IPS-NIHi7 (cell line): ENCODE data around the gene MNDA.
"Not testable (repeated sequence)": the region's sequence is repeated elsewhere in the genome, so short reads cannot be mapped to it uniquely, and the experiment has no call there.

Experiments used
- DNase-seq: peaks from one replicate; pipeline ENCODE4 v3.0.0; 2012; ENCODE audit warnings: mixed read lengths; ENCODE audit errors: extremely low spot score

The MNDA gene

DNA sequence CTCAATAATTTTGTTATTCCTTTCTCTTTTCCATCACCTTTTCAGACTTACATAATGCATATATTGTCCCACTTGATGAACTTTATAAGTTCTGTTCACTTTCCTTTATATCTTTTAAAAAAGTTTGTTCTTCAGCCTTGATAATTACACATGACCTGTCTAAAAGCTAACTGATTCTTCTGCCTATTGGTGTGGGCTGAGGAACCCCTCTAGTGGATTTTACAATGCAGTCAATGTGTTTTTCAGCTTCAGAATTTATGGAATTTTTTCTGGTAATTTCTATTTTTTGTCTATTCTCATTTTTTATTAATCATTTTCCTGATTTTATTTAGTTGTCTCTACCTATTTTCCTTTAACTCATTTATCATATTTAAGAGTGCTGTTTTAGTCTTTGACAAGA, 7.5 kb downstream of the MNDA start:
- DNase-seq, result no peak

DNA sequence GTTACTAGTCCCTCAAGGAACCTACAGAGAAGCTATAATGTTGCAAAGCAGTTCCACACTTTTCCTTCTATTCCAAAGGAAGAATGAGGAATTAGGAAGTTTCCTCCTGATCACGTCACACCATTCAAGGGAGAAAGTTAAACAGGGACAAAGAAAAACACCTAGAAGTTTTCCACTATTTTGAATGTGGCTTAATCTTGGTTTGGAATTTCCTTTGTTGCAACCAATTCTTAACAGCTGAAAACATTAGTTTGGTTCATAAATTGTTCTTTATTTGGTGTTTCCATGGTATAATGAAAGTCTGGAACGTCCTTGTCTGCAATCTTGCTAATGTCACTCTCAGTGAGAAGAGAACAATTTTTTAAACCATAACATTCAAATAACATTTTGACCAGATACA, 8.4 kb downstream of the MNDA start:
- DNase-seq, result no peak

DNA sequence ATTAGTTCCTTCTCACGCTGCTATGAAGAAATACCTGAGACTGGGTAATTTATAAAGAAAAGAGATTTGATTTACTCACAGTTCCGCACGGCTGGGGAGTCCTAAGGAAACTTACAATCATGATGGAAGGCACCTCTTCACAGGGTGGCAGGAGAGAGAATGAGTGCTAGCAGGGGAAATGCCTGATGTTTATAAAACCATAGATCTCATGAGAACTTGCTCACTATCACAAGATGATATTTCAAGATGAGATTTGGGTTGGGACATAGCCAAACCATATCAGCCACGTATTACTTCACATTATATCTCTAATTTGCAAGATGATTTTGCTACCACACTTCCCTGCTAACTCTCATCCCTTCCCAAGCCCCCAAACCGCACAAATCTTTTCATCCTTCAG, 9.1 kb downstream of the MNDA start:
- DNase-seq, result no peak

DNA sequence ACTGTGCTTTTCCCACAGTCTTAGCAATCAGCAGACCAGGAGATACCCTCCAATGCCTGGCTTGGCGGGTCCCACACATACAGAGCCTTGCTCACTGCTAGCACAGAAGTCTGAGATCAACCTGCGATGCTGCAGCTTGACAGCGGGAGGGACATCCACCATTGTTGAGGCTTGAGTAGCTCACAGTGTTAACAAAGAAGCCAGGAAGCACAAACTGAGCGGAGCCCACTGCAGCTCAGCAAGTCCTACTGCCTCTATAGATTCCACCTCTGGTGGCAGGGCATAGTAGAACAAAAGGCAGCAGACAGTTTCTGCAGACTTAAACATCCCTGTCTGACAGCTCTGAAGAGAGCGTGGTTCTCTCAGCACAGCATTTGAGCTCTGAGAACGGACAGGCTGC, 33.4 kb downstream of the MNDA start:
- DNase-seq, result peak; percentile 15

DNA sequence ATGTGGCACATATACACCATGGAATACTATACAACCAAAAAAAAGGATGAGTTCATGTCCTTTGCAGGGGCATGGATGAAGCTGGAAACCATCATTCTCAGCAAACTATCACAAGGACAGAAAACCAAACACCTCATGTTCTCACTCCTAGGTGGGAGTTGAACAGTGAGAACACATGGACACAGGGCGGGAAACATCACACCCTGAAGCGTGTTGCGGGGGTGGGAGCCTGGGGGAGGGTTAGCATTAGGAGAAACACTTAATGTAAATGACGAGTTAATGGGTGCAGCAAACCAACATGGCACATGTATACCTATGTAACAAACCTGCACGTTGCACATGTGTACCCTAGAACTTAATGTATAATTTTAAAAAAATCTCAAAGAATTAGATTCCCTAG, 39.3 kb downstream of the MNDA start:
- not testable (repeated sequence) for DNase-seq

DNA sequence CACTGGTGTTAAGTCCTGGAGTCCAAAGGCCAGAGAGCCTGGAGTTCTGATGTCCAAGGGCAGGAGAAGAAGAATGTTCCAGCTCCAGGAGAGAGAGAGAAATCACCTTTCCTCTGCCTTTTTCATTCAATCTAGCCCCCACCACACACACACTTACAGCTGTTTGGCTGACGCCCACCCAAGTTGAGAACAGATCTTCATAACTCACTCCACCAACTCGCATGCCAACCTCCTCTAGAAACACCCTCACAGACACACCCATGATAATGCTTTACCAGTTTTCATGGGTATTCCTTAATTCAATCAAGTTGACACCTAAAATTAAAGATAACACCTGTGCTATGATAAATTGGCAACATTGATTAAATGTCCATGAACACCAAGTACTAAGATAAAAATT, 42.0 kb downstream of the MNDA start:
- DNase-seq, result no peak

DNA sequence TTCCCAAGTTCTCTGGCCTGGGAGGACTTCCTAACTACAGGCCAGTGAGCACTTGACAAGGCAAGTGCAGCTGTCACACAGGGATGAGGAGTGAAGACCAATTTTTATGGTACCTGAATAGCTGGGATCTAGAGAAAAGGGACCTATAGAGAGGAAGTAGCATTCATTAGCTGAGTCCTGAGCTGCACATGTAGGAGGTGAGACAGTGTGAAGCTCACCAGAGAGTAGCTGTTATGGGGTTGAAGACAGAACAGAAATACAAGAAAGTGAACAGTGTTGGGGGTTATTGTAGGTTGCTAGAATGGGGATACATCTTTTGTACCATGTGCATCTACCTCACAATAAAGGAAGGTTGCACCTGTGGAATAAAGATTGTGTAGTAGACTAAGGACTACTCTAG, 62.5 kb downstream of the MNDA start:
- DNase-seq, result no peak

DNA sequence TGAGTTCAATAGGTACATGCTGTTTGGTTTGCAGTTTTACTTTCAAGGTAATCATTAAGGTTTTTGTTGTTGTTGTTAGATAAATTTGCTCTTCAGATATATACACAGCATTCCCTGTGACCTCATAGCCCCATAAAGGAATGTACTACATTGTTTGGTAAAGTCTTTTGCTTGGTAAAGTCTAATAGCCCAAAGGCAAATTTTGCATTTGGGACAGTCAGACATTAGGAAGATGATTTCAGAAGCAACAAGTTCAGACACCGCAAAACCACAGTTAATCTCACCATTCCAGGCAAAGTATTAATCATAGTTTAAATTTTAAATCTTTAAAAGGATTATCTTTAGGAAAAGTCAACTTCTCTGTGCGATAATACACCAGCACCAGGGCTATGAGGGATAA, 67.6 kb downstream of the MNDA start:
- DNase-seq, result no peak
